Measurements from ENCODE around the gene LMCD1. TPM values are rescaled to one million over a fixed set of nuclear protein-coding genes. Genes with fewer than 3 reads are reported as not detected.

Gene LMCD1
- total and polyA plus RNA-seq, 2 of the 4 experiments (the other 2 are of a cell fraction): 50.0 to 53.8 TPM

GRCh38 chr3:8486936-8487335, 14.7 kb upstream of the LMCD1 start:
- Histone ChIP-seq H3K56ac (ENCODE audit: extremely low read depth, insufficient read depth, low read length) (no peak overlapping the region), H3K27me3 (ENCODE audit: control insufficient read depth, insufficient read depth, low read length) (no peaks in the 10 kb centered on the region), H3K18ac (ENCODE audit: low read depth, low read length) (no peak overlapping the region), H3K9me3 (ENCODE audit: control insufficient read depth, insufficient read depth, low read length) (peaks cover 5% of the 10 kb centered on the region; the same call in 1 of the 2 replicates), H3K4me1 (ENCODE audit: control insufficient read depth, insufficient read depth, low read length) (peaks cover 23% of the 10 kb centered on the region), H3K4ac (ENCODE audit: low read depth, low read length) (0 out of 2 replicates have a peak overlapping the region, but pooled peaks have one; percentile 13), H4K91ac (ENCODE audit: insufficient read depth, low read depth, low read length) (0 out of 2 replicates have a peak overlapping the region, but pooled peaks have one; percentile 44), H3K79me1 (ENCODE audit: low read depth in 1 of 2, low read length in 2 of 2) (no peaks in the 10 kb centered on the region), H4K20me1 (ENCODE audit: insufficient read depth, low read length) (no peaks in the 10 kb centered on the region), H3K9me1 (ENCODE audit: insufficient read depth, low read length) (peaks cover 21% of the 10 kb centered on the region), H2AFZ (replicated peaks; ENCODE audit: low read length, poor library complexity) (no peak overlapping the region), H2AK9ac (replicated peaks; ENCODE audit: low read depth, low read length, poor library complexity) (no peak overlapping the region), H4K8ac (ENCODE audit: low read depth in 2 of 2, low read length in 2 of 2) (no peak overlapping the region), H2BK15ac (ENCODE audit: low read depth, low read length) (no peak overlapping the region), H2BK20ac (ENCODE audit: low read depth, low read length) (no peak overlapping the region), H3K23ac (ENCODE audit: low read depth, low read length) (no peak overlapping the region), H3K9ac (ENCODE audit: low read depth, low read length) (no peak overlapping the region), H3K4me2 (ENCODE audit: low read depth, low read length) (no peak overlapping the region), H2AK5ac (ENCODE audit: low read depth, low read length) (no peak overlapping the region), H4K5ac (ENCODE audit: low read depth, low read length) (no peak overlapping the region), H2BK5ac (ENCODE audit: low read depth, low read length, poor library complexity, severe bottlenecking) (no peak overlapping the region), H2BK120ac (ENCODE audit: low read depth, low read length) (0 out of 2 replicates have a peak overlapping the region, but pooled peaks have one; percentile 5), H3K27ac (ENCODE audit: insufficient read depth, low read length) (no peak overlapping the region), H3K4me3 (ENCODE audit: insufficient read depth, low read depth, low read length) (no peak overlapping the region), H3K14ac (replicated peaks; ENCODE audit: low read depth, low read length) (no peak overlapping the region), H3K36me3 (ENCODE audit: control insufficient read depth, insufficient read depth, low read length) (no peaks in the 10 kb centered on the region)
- intact Hi-C loops (cut with micrococcal nuclease): no loop called here
- WGBS, 2 experiments (ENCODE audit: extremely low coverage in 2 of 2, insufficient read length in 1 of 2): 60% methylated on average over 1 of the region's 5 CpGs; no CpG with 5 or more reads in 1 of the 2 experiments
- TF ChIP-seq BHLHE40 (IDR thresholded peaks at IDR 0.05; ENCODE audit: low read depth, low read length) (no peak), CTCF (conservative IDR thresholded peaks at IDR 0.05; ENCODE audit: low read depth, low read length) (no peak), NFE2L2 (IDR thresholded peaks at IDR 0.05; ENCODE audit: low read depth, low read length) (no peak), CEBPB (IDR thresholded peaks at IDR 0.05; ENCODE audit: low read depth, low read length) (no peak), MXI1 (IDR thresholded peaks at IDR 0.05; ENCODE audit: borderline replicate concordance, low read depth, low read length) (no peak), SMC3 (IDR thresholded peaks at IDR 0.05; ENCODE audit: low read depth, low read length) (no peak), RFX5 (IDR thresholded peaks at IDR 0.05; ENCODE audit: low read depth, low read length) (no peak), MAFK (IDR thresholded peaks at IDR 0.05; ENCODE audit: low read depth, low read length) (no peak), RAD21 (IDR thresholded peaks at IDR 0.05; ENCODE audit: low read length) (no peak), MAZ (IDR thresholded peaks at IDR 0.05; ENCODE audit: borderline replicate concordance, low read depth, low read length) (no peak)
- TF ChIP-seq, protein P1, sequence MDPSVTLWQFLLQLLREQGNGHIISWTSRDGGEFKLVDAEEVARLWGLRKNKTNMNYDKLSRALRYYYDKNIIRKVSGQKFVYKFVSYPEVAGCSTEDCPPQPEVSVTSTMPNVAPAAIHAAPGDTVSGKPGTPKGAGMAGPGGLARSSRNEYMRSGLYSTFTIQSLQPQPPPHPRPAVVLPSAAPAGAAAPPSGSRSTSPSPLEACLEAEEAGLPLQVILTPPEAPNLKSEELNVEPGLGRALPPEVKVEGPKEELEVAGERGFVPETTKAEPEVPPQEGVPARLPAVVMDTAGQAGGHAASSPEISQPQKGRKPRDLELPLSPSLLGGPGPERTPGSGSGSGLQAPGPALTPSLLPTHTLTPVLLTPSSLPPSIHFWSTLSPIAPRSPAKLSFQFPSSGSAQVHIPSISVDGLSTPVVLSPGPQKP (IDR thresholded peaks at IDR 0.05; ENCODE audit: borderline replicate concordance, low read depth, low read length): no peak
- dilution Hi-C loops (cut with HindIII; ENCODE audit: low sequenced_read_pairs, unreplicated experiment): no loop called here
- ChIA-PET POLR2A (ENCODE audit: unreplicated experiment) (no interaction called here), CTCF (no interaction called here)
- ATAC-seq (ENCODE audit: low read depth): no peak
- BruUV-seq (replicated peaks): no TSS peak
- in situ Hi-C loops (cut with MboI; ENCODE audit: low sequenced_read_pairs): no loop called here
- DNase-seq: no peak

All from IMR-90 (cell line).